Measurements from ENCODE around the gene HOXC9.

DNA sequence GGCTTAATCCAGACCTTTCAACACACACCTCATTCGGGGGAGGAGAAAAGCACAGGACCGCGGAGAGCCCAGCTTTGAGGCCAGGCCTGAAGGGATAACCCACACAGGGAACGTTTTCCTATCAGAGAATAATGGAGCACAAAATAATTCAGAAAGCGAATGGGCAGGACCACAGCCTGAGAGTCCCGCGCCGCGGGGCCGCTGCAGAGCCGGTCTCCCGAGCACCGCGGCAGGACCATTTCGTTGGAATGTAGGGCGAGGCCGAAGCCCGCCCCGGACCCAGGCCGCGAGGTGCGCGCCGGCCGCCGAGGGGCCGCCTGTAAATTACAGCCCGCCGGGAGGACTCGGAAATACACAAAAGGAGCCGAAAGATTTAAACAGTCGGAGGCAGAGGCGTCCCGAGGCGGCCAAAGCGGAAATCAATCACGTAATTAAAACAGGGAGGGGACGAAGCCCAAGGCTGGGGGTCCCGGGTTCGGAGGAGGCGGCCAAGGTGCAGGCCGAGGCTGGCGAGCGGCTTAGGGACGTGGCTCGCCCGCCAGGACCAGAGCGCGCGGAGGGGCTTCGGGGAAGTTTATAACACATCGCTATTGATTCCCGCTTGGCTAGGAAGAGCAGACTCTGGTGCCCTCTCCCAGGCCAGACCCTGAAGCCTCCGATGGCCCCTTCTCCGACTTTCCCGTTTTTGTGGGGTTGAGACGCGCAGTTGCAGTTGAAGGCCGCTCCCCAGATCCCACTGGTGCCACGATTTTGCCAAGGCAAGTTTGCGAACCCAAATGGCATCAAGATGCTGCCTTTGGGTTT lies 47.4 kb downstream of the HOXC9 start:
- TF ChIP-seq, protein P1, sequence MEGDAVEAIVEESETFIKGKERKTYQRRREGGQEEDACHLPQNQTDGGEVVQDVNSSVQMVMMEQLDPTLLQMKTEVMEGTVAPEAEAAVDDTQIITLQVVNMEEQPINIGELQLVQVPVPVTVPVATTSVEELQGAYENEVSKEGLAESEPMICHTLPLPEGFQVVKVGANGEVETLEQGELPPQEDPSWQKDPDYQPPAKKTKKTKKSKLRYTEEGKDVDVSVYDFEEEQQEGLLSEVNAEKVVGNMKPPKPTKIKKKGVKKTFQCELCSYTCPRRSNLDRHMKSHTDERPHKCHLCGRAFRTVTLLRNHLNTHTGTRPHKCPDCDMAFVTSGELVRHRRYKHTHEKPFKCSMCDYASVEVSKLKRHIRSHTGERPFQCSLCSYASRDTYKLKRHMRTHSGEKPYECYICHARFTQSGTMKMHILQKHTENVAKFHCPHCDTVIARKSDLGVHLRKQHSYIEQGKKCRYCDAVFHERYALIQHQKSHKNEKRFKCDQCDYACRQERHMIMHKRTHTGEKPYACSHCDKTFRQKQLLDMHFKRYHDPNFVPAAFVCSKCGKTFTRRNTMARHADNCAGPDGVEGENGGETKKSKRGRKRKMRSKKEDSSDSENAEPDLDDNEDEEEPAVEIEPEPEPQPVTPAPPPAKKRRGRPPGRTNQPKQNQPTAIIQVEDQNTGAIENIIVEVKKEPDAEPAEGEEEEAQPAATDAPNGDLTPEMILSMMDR (conservative IDR thresholded peaks at IDR 0.05; ENCODE audit: low read length) = no peak
- no peak for TF ChIP-seq EZH2phosphoT487 (IDR thresholded peaks at IDR 0.05; ENCODE audit: borderline replicate concordance)

All from Loucy (cell line).